GM19395 (cell line): Measurements from ENCODE around the gene BAIAP2.
"Not testable (repeated sequence)": the region's sequence is repeated elsewhere in the genome, so short reads cannot be mapped to it uniquely, and the experiment has no call there.

Experiments
- ATAC-seq: cut with Tn5 transposase; IDR thresholded peaks from one replicate; pipeline ENCODE4 v1.9.1; 2021; ENCODE audit warnings: mild to moderate bottlenecking, moderate library complexity; ENCODE audit not compliant: unreplicated experiment

Gene BAIAP2

GRCh38 chr17:81135505-81136278, 100.7 kb downstream of the BAIAP2 start:
- no peak for ATAC-seq

DNA sequence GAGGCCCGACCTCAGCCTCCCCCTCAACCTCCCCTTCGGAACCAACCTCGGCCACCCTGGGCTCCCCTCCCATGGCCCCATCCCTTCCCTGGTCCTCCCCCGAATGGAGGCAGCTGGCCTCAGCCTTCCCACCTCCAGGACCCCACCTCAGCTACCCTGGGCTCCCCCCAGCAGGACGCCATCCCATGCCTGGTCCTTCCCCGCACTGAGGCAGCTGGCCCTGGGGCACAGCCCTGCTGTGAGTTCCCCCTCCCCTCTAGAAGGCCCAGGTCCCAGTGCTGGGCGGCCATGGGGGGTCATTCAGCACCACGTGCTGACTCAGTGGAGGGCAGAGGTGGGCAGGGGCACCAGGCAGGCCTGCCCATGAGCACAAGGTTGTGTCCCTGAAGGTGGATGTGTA, 101.4 kb downstream of the BAIAP2 start:
- no peak for ATAC-seq

DNA sequence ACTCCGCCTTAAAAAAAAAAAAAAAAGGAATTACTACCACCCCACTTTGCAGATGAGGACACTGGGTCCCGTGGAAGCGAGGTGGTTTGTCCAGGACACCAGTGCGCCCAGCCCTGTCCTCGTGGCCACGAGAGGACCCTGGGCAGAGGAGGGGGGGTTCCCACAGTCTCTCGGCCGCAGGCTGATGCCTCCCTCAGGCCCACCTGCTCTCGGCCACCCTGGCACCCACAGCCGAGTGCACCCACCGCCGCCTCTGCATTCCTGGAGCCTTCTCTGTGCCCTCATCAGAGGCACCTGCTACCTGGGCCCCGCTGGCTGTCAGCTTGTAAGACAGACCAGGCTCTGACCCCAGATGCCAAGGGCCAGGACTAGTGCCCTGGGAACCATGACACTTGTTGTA, 102.3 kb downstream of the BAIAP2 start:
- no peak for ATAC-seq

GRCh38 chr17:81138083-81138482, 103.1 kb downstream of the BAIAP2 start:
- no peak for ATAC-seq

DNA sequence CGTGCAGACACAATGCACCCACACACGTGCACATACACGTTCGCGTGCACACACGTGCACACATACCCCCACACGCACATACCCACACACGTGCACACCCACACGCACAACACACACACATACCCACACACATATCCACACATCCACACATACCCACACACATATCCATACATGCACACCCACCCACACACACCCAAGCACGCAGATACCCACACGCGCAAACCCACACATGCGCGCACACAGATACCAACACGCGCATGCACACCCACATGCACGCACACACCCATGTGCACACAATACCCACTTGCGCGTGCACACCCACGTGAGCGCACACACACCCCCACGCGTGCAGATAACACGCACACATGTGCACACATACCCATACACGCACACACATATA, 103.5 kb downstream of the BAIAP2 start:
- ATAC-seq = no peak

DNA sequence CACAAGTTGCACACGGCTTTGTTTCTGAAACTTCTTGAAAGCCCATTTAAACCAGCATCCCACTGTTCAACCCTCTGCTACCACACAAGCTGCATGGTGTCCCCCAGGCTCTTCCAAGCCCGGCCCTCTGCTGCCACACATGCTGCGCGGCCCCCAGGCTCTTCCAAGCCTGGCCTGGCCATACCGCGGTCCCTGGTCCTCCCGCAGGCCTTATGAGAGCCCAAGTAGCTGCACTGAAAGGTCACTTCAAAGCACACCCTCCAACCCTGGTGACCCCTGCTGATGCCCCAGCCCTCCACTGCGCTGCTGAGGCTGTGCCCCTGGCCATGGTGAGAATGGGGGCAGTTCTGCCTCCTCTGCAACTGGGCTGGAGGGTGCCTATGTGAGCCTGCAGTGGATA, 104.5 kb downstream of the BAIAP2 start:
- ATAC-seq = no peak

GRCh38 chr17:81140018-81140417, 105.1 kb downstream of the BAIAP2 start:
- no peak for ATAC-seq

GRCh38 chr17:81140695-81141094, 105.7 kb downstream of the BAIAP2 start:
- ATAC-seq = no peak

GRCh38 chr17:81142301-81143199, 107.6 kb downstream of the BAIAP2 start:
- no peak for ATAC-seq

- no peak for ATAC-seq
Observed at GRCh38 chr17:81143200-81143527, 108.2 kb downstream of the BAIAP2 start.

DNA sequence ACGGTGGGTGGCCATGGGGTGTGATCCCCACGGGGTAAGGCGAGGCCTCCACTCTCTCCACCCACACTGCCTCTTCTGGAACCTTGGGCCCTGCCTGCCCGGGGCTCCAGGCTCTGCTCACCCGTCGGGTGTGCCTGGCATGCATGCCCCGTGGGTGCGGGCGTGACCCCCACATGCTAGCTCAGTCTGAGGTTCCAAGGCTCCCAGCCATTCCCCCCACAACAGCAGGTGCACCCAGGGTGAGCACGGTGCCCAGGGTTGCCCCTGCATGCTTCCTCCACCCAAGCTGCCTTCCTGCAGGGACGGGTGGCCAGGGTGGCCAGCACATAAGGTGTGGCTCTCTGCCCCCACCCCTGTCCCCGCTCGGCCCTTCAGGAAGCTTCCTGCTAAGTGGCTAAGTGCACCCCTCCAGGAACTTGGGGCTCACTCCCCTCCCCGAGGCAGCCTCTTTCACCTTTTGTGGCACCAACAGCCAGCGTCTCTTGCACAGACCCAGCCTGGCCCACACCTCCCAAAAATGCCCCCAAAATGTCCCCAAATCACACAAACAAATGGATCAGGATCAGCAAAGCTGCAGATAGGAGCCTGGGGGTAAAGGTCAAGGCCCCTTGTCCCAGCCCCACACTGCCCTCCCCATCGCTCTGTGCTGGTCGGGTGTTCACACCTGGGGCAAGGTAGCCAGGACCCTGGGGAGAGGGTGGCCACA, 108.9 kb downstream of the BAIAP2 start:
- no peak for ATAC-seq

DNA sequence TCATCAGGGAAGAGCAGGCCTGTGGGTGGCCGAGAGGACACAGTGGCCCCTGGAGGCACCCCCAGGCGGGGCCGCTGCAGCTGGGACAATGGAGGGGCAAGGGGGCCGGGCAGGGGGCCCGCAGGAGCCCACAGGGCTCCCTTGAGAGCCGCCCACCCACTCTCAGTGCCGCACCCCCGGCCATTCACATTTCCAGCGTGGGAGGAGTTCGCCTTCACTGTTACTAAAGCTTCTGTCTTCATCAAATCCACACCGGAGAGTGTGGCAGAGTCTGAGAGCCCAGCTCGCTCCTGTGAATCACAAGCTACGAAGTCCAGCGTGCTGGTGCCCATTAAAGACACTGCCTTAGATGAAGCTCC, 109.5 kb downstream of the BAIAP2 start:
- no peak for ATAC-seq

DNA sequence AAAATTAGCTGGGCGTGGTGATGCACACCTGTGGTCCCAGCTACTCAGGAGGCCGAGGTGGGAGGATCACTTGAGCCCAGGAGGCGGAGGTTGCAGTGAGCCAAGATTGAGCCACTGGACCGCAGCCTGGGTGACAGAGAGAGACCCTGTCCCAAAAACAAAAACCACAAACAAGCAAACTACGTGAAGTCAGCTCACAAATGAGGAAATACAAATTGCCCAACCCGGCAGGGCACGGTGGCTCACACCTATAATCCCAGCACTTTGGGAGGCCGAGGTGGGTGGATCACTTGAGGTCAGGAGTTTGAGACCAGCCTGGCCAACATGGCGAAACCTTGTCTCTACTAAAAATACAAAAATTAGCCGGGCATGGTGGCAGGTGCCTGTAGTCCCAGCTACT, 111.3 kb downstream of the BAIAP2 start:
- not testable (repeated sequence) for ATAC-seq

DNA sequence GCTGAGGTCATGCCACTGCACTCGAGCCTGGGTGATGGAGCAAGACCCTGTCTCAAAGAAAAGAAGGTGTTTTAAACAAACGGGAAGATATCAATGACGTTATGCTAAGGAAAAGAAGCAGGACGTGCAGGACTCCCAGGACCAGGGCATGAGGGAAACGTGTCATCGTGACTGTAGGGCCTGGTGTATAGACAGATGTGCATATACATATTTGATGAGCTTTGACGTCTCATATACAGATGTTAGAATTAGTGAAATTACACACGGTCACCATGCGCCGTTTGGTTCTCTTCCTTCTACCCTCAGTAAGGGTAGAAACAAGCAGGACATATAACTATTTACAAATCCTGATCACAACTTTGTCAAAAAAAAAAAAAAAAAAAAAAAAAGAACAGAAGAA, 112.8 kb downstream of the BAIAP2 start:
- no peak for ATAC-seq

- ATAC-seq = no peak
Observed at GRCh38 chr17:81148571-81148970, 113.6 kb downstream of the BAIAP2 start.

- ATAC-seq = no peak
Observed at GRCh38 chr17:81148986-81149533, 114.1 kb downstream of the BAIAP2 start.

- no peak for ATAC-seq
Observed at GRCh38 chr17:81150377-81151077, 115.6 kb downstream of the BAIAP2 start.

DNA sequence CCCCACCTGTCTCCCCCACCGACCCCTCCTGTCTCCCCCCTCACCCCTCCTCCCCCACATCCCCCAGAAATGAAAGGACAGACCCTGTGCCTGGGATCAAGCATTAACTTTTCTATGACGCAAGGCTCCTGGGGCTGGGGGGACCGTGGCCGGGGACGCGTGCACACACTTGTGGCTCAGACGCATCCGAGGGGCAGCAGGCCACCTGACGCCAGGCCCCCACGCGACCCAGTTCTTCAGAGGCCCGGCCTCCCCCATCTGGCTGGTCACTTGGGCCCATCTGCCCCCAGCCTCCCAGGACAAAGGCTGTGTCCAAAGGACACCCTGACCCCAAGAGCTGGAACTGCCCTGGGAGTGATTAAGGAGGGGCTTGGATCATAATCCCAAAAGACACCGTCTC, 116.3 kb downstream of the BAIAP2 start:
- ATAC-seq = no peak

- ATAC-seq = no peak
Observed at GRCh38 chr17:81152288-81152828, 117.4 kb downstream of the BAIAP2 start.

- ATAC-seq = no peak
Observed at GRCh38 chr17:81153340-81153803, 118.4 kb downstream of the BAIAP2 start.
